HG03135 (cell line): ENCODE data around the gene AMFR.
"Not testable (repeated sequence)": the region's sequence is repeated elsewhere in the genome, so short reads cannot be mapped to it uniquely, and the experiment has no call there.

Source experiments
- ATAC-seq: cut with Tn5 transposase; IDR thresholded peaks from one replicate; pipeline ENCODE4 v1.9.1; 2021; ENCODE audit warnings: mild to moderate bottlenecking, moderate library complexity; ENCODE audit not compliant: unreplicated experiment

Gene AMFR

DNA sequence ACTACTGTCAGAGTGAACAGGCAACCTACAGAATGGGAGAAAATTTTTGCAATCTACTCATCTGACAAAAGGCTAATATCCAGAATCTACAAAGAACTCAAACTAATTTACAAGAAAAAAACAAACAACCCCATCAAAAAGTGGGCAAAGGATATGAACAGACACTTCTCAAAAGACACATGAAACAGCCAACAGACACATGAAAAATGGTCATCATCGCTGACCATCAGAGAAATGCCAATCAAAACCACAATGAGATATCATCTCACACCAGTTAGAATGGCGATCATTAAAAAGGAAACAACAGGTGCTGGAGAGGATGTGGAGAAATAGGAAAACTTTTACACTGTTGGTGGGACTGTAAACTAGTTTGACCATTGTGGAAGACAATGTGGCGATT is 28.6 kb downstream of the AMFR start:
- ATAC-seq: not testable (repeated sequence)

DNA sequence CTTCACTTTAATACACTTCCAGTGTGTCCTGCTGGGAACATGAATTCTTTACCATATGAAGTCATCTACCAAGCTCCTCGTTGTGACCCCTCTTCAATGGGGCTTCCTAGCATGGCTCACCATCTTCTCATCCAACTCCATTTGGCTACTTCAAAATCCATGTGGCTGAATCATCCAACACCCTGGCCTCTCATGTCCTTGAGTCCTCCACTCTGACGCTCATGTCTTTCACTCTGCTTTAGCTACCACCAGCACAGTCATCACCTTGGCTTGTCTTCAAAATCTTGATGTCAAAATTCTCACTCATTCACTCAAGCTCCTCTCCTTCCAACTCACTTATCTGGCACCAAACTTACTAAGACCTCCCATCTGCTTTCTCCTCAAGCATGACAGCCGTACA is 35.8 kb downstream of the AMFR start:
- ATAC-seq: no peak

DNA sequence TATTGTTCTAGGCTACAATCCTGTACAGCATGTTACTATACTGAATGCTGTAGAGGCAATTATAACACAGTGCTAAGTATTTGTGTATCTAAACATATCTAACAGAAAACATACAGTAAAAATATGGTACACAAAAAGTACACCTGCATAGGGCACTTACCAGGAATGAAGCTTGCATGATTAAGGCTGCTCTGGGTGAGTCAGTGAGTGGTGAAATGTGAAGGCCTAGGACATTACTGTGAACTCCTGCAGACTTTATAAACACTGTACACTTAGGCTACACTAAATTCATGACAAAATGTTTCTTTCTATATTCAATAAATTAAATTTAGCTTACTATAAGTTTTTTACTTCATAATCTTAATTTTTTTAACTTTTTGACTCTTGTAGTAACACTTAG is 37.1 kb downstream of the AMFR start:
- ATAC-seq: no peak

- ATAC-seq: no peak
Observed at GRCh38 chr16:56387396-56387795, 37.9 kb downstream of the AMFR start.

DNA sequence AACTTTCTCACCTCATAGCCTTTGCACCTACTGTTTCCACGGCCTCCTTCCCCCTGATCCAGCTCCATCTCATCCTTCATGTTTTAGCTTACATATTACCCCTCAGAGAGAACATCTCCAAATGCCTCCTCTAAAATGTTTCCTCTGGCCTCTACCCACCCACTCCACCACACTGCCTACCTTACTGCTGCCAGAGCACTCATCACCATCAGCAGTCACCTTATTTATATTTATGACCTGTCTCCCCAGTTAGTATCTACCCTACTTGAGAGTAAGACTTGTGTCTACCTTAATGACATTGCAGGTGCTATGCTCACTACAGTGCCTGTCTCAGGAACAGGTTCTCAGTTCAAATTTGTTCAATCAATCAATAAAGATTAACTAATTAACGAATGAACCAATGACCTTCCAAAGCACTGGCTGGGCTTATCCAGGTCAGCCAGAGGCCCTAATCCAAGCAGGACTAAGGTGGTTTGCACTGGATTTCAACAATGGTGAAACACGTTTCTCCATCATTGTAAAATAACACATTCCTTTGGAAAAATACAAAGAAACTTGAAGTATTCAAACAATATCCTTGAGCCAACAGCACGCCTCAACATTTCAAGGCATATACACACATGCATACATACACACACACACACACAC is 41.1 kb downstream of the AMFR start:
- no peak for ATAC-seq

DNA sequence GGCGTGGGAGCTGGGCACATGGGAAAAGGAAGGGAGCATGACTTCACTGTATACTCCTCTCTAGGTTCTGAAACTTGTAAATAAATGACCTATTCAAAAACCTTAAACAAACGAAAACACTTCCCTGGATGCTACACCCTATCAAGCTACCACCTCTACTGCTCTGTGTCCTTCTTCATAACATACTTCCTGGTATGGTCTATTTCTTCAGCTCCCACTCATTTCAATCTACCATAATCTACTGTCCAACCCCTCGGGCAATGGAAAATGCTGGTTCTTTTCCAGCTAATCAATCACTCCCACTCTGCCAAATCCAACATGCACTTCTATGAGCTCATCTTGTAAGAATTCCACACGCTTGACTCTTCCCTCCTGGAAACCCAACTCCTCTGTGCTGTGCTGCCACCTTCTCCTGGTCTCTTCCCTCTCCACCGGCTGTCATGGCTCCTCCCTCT is 42.4 kb downstream of the AMFR start:
- ATAC-seq: no peak

DNA sequence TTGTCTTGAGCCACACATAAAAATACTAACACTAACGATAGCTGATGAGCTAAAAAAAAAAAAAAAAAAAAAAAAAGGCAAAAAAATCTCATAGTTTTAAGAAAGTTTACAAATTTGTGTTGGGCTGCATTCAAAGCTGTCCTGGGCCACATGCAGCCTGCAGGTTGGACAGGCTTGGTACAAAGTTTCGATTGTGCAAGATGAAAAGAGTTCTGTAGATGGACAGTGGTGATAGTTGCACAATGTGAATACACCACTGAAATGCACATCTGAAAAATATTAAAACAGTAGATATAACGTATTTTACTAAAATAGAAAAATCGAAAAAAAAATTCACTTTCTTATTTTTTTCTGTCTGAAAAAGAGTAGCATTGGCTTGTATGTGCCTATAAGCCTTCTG is 42.9 kb downstream of the AMFR start:
- no peak for ATAC-seq

- ATAC-seq: not testable (repeated sequence)
Observed at GRCh38 chr16:56380778-56381485, 44.4 kb downstream of the AMFR start.

DNA sequence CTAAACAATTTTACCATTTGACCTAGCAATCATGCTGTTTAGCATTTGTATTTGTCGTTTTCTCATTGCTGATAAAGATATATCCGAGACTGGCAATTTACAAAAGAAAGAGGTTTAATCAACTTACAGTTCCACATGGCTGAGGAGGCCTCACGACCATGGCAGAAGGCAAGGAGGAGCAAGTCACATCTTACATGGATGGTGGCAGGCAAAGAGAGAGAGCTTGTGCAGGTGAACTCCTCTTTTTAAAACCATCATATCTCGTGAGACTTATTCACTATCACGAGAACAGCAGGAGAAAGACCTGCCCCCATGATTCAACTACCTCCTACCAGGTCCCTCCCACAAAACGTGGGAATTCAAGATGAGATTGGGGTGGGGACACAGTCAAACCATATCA is 46.3 kb downstream of the AMFR start:
- not testable (repeated sequence) for ATAC-seq

- not testable (repeated sequence) for ATAC-seq
Observed at GRCh38 chr16:56375792-56376191, 49.6 kb downstream of the AMFR start.

GRCh38 chr16:56373003-56373402 is 52.3 kb downstream of the AMFR start:
- ATAC-seq: no peak

GRCh38 chr16:56372013-56372634 is 53.2 kb downstream of the AMFR start:
- ATAC-seq: no peak

- ATAC-seq: no peak
Observed at GRCh38 chr16:56371660-56371937, 53.7 kb downstream of the AMFR start.

DNA sequence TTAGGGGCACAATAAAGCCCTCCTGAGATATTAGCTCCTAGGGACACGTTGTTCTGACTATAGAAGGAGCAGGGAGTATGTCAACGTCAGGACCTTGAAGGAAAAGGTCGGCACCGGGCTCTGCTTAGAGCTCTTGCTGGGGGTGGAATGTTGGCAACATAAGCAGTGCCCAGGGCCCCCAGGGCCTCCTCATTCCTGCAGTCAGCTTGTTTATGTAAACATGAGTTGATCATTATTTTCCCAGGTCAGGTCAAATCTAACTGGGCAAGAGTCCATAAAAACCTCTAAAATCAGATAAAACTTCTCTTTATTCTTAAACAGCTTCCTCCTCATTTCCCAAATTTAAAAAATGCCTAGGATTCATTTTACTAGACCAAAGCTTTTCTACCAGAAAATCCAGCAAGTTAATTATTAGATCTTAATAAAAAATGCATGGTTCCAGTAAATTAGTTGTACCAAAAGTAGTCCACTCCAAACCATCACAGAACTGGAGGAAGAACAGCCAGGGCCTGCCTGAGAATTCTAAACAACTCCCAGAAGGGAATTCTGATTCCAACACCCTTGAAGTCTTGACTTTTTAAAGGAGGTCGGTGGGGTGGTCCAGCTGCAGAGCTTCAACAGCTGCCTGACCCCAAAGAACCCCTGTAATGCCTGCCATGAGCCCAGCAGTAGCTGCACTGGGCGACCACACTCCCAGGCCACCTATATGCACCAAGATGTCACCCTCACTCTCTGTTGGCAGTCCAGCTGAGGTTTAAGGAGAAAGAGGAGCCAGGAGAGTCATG is 54.3 kb downstream of the AMFR start:
- no peak for ATAC-seq

GRCh38 chr16:56370185-56370874 is 55.0 kb downstream of the AMFR start:
- no peak for ATAC-seq

- ATAC-seq: no peak
Observed at GRCh38 chr16:56369202-56369601, 56.1 kb downstream of the AMFR start.

DNA sequence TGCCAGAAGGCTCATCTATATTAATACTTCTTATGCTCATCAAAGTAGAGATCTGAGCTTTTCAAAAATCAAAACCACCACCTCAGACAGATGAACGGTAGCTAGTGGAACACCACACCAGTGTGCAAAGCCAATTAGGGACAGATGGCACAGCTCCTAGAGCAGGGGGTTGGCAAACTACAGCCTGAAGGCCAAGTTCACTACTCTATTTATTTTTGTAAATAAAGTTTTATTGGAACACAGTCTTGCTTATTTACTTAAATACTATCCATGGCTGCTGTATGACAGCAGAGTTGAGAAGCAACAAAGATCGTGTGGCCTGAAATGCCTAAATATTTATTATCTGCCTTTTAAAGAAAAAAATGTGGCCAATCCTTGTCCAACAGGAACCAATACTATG is 56.8 kb downstream of the AMFR start:
- no peak for ATAC-seq

DNA sequence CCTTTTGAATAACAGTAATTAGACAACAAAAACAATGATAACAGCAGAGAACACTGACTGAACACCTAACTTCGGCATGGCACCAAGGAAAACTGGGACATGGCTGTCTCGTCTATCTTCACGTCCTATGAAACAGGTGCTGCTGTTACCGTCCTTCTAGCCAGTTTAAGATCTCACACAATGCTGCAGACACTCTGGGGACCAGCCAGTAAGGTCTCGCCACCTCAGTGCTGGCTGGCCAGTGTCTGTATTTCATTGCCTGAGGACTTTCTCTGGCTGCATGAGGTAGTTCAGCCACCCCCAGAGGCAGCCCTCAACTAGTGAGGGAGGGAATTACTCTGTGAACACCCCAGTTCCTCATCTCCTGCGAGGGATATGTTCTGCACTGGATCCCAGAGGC is 57.6 kb downstream of the AMFR start:
- no peak for ATAC-seq

DNA sequence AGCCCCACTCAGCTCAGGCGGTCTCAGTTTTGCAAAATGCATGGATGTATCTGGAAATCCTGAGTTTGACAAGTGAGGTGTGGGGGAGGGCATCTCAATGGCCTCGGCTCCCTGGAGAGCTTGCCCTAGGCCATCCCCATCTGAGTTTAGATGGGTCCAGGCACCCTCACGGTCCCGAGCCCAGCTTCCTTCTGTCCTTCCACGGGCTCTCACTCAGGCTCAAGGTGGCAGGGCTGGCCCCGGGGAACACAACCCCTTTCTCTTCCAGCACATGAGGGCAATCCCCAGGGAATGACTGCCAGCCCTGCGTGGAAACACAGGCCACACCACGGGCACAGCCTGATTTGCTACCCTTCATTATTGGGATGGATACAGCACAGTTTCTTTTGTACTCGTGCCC is 58.4 kb downstream of the AMFR start:
- ATAC-seq: no peak

DNA sequence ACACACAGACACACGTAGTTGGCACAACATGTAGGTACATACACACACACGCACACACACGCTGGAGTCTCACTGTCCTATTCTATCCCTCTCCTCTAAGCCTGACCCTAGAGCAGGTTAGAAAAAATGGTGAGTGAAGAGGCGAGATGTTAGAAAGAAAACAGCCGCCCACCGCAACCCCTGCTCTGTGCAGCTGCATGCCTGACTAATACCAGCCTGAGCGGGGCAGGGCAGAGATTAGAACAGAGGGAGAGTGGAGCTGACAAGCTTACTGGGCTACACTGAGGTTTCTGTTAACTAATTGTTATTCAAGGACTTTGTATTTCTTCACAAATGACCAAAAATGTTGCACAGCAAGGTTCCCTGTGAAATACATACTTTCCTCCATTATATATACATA is 59.8 kb downstream of the AMFR start:
- ATAC-seq: no peak

DNA sequence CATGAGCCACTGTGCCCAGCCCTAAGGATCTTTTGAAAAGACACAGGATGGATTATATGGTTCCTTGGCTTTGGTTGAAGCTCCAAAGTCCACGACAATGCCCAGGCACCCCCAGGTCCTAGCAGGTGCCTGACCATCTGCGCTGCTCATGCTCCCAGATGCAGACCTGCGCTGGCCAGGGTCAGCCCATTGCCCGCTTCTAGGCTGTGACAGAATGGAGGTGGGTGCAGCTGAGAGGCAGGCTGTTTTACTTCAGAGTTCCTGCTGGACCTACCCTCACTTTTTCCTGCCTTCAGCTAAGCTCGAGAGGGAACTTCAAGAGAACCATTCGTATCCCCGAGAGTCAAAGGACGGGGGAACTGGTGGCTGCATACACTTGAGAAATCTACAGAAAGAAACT is 60.5 kb downstream of the AMFR start:
- no peak for ATAC-seq
